ENCODE measurements around the gene CHST11. TPM values are rescaled to one million over a fixed set of nuclear protein-coding genes. Genes with fewer than 3 reads are reported as not detected.

Gene CHST11
- total and polyA plus RNA-seq, 10 donors, result 5.2 to 65.1 (median 48.4) TPM

DNA sequence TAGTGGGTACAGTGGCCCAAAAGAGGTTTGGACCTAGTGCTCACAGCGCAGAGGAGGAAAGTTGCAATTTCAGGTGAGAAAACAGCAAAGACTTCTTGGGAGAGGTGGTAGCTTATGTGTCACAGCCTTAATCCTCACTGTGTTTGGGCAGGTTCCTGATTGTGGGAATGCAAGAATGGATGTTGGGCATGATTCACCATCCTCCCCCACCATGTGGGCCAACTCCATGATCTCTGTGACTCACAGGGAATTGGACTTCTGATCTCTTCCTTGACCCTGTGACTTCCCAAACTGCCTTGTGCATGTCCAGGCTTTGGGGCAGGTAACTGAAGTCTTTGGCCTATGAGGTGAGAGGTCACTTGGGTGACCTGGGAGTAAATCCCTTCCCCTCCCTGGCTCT lies 1.8 kb upstream of the CHST11 start:
- DNase-seq, result no peak
- Histone ChIP-seq H3K36me3 (no peaks in the 10 kb centered on the region), H3K9me3 (peaks cover 0 to 7% (median 5%) of the 10 kb centered on the region in 8 donors), H3K27ac (no peak overlapping the region), H3K27me3 (replicated peaks in 1 of 7) (no peaks in the 10 kb centered on the region), H3K4me1 (peaks cover 3 to 38% (median 21%) of the 10 kb centered on the region in 6 donors), H3K4me3 (no peak overlapping the region)
- TF ChIP-seq, protein P1, sequence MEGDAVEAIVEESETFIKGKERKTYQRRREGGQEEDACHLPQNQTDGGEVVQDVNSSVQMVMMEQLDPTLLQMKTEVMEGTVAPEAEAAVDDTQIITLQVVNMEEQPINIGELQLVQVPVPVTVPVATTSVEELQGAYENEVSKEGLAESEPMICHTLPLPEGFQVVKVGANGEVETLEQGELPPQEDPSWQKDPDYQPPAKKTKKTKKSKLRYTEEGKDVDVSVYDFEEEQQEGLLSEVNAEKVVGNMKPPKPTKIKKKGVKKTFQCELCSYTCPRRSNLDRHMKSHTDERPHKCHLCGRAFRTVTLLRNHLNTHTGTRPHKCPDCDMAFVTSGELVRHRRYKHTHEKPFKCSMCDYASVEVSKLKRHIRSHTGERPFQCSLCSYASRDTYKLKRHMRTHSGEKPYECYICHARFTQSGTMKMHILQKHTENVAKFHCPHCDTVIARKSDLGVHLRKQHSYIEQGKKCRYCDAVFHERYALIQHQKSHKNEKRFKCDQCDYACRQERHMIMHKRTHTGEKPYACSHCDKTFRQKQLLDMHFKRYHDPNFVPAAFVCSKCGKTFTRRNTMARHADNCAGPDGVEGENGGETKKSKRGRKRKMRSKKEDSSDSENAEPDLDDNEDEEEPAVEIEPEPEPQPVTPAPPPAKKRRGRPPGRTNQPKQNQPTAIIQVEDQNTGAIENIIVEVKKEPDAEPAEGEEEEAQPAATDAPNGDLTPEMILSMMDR (IDR thresholded peaks at IDR 0.05 in 8 of 11, conservative IDR thresholded peaks at IDR 0.05 in 3 of 11), result no peak
- TF ChIP-seq POLR2AphosphoS5 (IDR thresholded peaks at IDR 0.05) (no peak), POLR2A (IDR thresholded peaks at IDR 0.05) (no peak)
- intact Hi-C loops (cut with DNase I; ENCODE audit: low total_unique reads), result loop anchor here (10.0 kb wide), 1 partner anchor 420 kb away; no protein-coding TSS in a partner anchor
- WGBS, 5 donors, result 96 to 100% (median 100%) methylated on average over 1 of the region's 1 CpG

DNA sequence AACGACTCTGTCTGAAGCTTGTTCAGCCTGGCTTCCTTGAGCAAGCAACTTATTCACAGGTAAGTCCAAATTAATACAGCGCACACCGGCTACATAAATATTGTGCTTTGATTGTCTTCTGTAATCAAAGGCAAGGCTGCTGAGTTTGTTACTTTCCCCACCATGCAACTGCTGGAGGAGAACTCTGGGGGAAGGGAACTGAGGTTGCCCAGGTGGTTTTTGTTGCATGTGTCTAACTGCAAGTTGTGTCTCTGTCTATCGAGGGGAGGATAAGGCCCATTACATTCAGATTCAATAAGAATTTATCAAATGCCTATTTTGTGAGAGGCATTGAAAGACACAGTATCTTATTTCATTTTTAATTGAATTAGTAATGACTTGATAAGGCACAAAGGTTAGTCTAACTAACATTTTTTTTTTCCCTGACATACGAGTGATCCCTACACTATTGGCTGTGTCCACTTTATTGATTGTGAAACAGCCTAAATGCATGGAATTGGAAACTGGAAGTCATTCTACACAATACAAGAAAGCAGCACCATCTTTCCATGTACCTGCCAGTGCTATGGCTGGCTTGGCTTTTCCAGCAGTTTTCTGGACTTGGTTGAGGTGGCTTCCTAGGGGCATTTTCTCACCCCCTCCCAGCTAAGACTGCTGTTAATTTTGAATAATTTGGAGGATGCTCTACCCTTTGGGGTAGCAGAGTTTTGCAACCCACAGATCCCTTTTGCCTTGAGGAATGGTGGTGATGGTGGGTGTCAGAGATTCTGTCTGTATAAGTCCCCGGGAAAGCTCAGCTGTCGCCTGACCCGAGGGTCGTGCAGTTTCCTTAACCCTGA lies 951 bp upstream of the CHST11 start:
- Histone ChIP-seq H3K27me3 (replicated peaks in 1 of 7) (no peaks in the 10 kb centered on the region), H3K36me3 (no peaks in the 10 kb centered on the region), H3K4me3 (peak overlapping the region; percentile 87 to 100 (median 94)), H3K9me3 (peaks cover 0 to 4% (median 2%) of the 10 kb centered on the region in 8 donors), H3K27ac (peak overlapping the region; percentile 84 to 93 (median 90)), H3K4me1 (peaks cover 11 to 46% (median 29%) of the 10 kb centered on the region in 6 donors)
- intact Hi-C loops (cut with DNase I; ENCODE audit: low total_unique reads), result loop anchor here (2.0 to 10.0 kb wide), 2 partner anchors 57 to 419 kb away; no protein-coding TSS in a partner anchor
- 33 to 41% (median 40%) methylated on average over 9 of the region's 9 CpGs for WGBS, 5 donors
- TF ChIP-seq, protein P1 (IDR thresholded peaks at IDR 0.05 in 8 of 11, conservative IDR thresholded peaks at IDR 0.05 in 3 of 11), result no peak
- TF ChIP-seq POLR2A (IDR thresholded peaks at IDR 0.05), result no peak
- no peak for TF ChIP-seq POLR2AphosphoS5 (IDR thresholded peaks at IDR 0.05)
- no peak for DNase-seq

DNA sequence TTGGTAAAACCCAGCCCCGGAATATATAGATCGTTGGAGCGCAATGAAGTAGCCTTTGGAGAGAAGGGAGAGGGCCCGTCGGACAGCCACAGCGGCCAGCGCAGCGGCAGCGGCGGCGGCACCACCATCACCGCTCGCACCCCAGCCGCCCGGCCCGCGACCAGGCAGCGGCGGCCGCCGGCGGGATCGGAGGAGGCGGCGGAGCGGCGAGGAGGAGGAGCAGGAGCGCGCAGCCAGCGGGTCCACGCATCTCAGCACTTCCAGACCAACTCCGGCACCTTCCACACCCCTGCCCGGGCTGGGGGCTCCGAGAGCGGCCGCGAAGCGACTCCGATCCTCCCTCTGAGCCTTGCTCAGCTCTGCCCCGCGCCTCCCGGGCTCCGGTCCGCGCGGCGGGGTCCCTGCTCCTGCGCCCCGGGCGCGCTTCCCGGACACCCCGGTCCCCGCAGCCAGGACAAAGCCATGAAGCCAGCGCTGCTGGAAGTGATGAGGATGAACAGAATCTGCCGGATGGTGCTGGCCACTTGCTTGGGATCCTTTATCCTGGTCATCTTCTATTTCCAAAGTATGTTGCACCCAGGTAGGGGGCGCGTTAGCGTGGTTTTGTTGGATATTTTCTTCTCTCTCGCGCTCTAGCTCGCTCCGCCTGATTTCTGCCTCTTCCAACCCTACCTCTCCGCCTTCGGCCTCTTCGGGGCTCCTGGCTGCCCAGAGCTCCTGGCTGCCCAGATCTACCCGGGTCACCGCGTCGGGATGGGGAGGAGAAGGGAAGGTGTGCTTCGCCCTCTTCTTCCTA lies 400 bp downstream of the CHST11 start:
- TF ChIP-seq, protein P1 (IDR thresholded peaks at IDR 0.05 in 8 of 11, conservative IDR thresholded peaks at IDR 0.05 in 3 of 11), result peak in 8 of 11 experiments; percentile 12 to 59 (median 45)
- peak; percentile 7 to 71 (median 56) for TF ChIP-seq POLR2AphosphoS5 (IDR thresholded peaks at IDR 0.05)
- peak in 1 of 3 donors; percentile 44 for TF ChIP-seq POLR2A (IDR thresholded peaks at IDR 0.05)
- no peaks in the 10 kb centered on the region for H3K9me3 ChIP-seq
- H3K36me3 ChIP-seq, result no peaks in the 10 kb centered on the region
- intact Hi-C loops (cut with DNase I; ENCODE audit: low total_unique reads), result loop anchor here (2.0 to 10.0 kb wide), 2 partner anchors 56 to 418 kb away; no protein-coding TSS in a partner anchor
- 0 to 1% (median 0%) methylated on average over 50 to 71 of the region's 71 CpGs for WGBS, 5 donors
- peaks cover 24 to 59% (median 42%) of the 10 kb centered on the region in 6 donors for H3K4me1 ChIP-seq
- peak overlapping the region; percentile 87 to 100 (median 94) for H3K4me3 ChIP-seq
- peak overlapping the region; percentile 84 to 93 (median 90) for H3K27ac ChIP-seq
- DNase-seq, result peak; percentile 90
- no peaks in the 10 kb centered on the region for H3K27me3 ChIP-seq (replicated peaks in 1 of 7)

Data from spleen (tissue), 11 donors.